ENCODE measurements around the gene DMKN.

Gene DMKN

GRCh38 chr19:35461060-35461459, 52.4 kb downstream of the DMKN start:
- no peak overlapping the region for H3K4me3 ChIP-seq (ENCODE audit: low read length)
- DNase-seq (ENCODE audit: low read depth), result no peak
- TF ChIP-seq, protein P1, sequence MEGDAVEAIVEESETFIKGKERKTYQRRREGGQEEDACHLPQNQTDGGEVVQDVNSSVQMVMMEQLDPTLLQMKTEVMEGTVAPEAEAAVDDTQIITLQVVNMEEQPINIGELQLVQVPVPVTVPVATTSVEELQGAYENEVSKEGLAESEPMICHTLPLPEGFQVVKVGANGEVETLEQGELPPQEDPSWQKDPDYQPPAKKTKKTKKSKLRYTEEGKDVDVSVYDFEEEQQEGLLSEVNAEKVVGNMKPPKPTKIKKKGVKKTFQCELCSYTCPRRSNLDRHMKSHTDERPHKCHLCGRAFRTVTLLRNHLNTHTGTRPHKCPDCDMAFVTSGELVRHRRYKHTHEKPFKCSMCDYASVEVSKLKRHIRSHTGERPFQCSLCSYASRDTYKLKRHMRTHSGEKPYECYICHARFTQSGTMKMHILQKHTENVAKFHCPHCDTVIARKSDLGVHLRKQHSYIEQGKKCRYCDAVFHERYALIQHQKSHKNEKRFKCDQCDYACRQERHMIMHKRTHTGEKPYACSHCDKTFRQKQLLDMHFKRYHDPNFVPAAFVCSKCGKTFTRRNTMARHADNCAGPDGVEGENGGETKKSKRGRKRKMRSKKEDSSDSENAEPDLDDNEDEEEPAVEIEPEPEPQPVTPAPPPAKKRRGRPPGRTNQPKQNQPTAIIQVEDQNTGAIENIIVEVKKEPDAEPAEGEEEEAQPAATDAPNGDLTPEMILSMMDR (conservative IDR thresholded peaks at IDR 0.05; ENCODE audit: low read depth, low read length), result no peak

DNA sequence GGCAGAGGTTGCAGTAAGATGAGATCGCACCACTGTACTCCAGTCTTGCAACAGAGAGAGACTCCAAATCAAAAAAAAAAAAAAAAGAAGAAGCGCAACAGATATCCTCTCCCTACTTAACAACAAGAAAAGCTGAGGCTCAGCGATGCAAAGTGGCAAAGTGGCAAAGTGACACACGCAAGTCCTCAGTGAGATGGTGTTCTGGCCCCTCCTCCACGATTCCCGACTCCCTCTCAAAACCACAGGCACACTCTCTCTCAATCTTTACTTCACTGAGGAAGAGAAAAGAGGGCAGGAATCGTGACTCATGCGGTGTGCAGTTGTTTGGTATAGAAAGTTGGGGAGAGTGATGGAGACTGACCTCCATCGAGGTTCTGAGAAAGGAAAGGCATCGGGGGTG, 52.8 kb downstream of the DMKN start:
- TF ChIP-seq, protein P1 (conservative IDR thresholded peaks at IDR 0.05; ENCODE audit: low read depth, low read length), result no peak
- DNase-seq (ENCODE audit: low read depth), result no peak
- H3K4me3 ChIP-seq (ENCODE audit: low read length), result no peak overlapping the region

- no peak for DNase-seq (ENCODE audit: low read depth)
- TF ChIP-seq, protein P1 (conservative IDR thresholded peaks at IDR 0.05; ENCODE audit: low read depth, low read length), result no peak
- H3K4me3 ChIP-seq (ENCODE audit: low read length), result no peak overlapping the region
Measured at GRCh38 chr19:35459414-35460082, 53.9 kb downstream of the DMKN start.

- TF ChIP-seq, protein P1 (conservative IDR thresholded peaks at IDR 0.05; ENCODE audit: low read depth, low read length), result no peak
- no peak overlapping the region for H3K4me3 ChIP-seq (ENCODE audit: low read length)
- no peak for DNase-seq (ENCODE audit: low read depth)
Measured at GRCh38 chr19:35458731-35459391, 54.6 kb downstream of the DMKN start.

DNA sequence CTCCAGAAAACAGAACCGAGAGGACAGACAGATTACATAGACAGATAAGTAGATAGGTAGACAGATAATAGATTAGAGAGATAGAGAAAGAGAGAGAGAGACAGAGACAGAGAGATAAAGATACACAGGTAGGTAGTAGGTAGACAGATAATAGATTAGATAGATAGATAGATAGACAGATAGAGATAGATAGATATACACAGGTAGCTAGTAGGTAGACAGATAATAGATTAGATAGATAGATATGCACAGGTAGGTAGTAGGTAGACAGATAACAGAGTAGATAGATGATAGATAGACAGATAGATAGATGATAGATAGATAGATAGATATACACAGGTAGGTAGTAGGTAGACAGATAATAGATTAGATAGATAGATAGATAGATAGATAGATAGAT, 55.3 kb downstream of the DMKN start:
- TF ChIP-seq, protein P1 (conservative IDR thresholded peaks at IDR 0.05; ENCODE audit: low read depth, low read length), result no peak
- DNase-seq (ENCODE audit: low read depth), result no peak
- no peak overlapping the region for H3K4me3 ChIP-seq (ENCODE audit: low read length)

DNA sequence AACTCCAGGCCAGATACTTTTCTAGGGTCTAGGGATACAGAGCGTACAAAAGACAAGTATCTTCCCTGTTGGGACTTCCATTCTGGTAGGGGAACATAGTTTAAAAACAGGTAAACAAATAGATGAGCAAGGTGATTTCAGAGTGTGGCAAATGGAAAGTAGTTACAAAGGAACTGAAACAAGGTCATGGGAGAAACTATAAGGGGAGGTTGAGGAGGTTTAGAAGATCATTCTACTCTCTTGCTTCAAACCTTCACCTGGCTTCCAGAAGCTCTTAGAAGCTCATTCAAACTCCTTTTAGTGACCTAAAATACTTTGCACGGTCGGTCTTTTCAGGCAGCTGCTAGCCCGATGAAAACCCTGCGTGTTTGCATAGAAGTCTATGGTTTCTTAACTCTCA, 56.3 kb downstream of the DMKN start:
- DNase-seq (ENCODE audit: low read depth), result no peak
- no peak overlapping the region for H3K4me3 ChIP-seq (ENCODE audit: low read length)
- TF ChIP-seq, protein P1 (conservative IDR thresholded peaks at IDR 0.05; ENCODE audit: low read depth, low read length), result no peak

Measured in retinal pigment epithelial cell (primary cell).